SK-N-MC (cell line): ENCODE data around the gene LRRC27.

Experiments used
- EZH2 ChIP-seq: fragments of 200-600 bp; sonication (generic); IDR thresholded peaks from one replicate; pipeline ENCODE4 v1.6.1; 2017; ENCODE audit warnings: antibody characterized with exemption
- FOXP2 ChIP-seq: optimal IDR thresholded peaks from 2 replicates; pipeline ENCODE3; 2011; ENCODE audit warnings: mild to moderate bottlenecking, moderate library complexity; ENCODE audit not compliant: insufficient read depth; ENCODE audit errors: extremely low read length, control extremely low read depth
- POLR2AphosphoS5 ChIP-seq: IDR thresholded peaks from 2 replicates; pipeline ENCODE4 v1.6.1; 2012; ENCODE audit warnings: mild to moderate bottlenecking, low read depth, low read length, borderline replicate concordance

GRCh38 chr10:132416566-132417256 is 84.7 kb downstream of the LRRC27 start:
- TF ChIP-seq EZH2: no peak
- TF ChIP-seq POLR2AphosphoS5: no peak
- TF ChIP-seq FOXP2: no peak
